CD4-positive, alpha-beta T cell (primary cell): ENCODE measurements around the gene ULK4. TPM values are rescaled to one million over a fixed set of nuclear protein-coding genes. Genes with fewer than 3 reads are reported as not detected.

Experiments used
- ATAC-seq: fragments of 200-7000 bp; cut with Tn5 transposase; one replicate; pipeline ENCODE4 v1.10.0; 2022; ENCODE audit warnings: mild to moderate bottlenecking; ENCODE audit not compliant: poor library complexity
- CTCF ChIA-PET: fragments of 350-600 bp; sonication (Branson Sonifier 250); formaldehyde crosslinking; loops from one replicate; lab custom pipeline; 2021; ENCODE audit warnings: antibody characterized with exemption, inconsistent platforms; lab: Charles Lee
- POLR2A ChIA-PET: fragments of 350-600 bp; sonication (Branson Sonifier 250); formaldehyde crosslinking; loops from one replicate; lab custom pipeline; 2021; ENCODE audit warnings: antibody characterized with exemption, inconsistent platforms; lab: Charles Lee
- DNase-seq, 14 experiments: peaks; one replicate each; pipeline ENCODE4 v3.0.0-alpha.2; 2013 to 2020; ENCODE audit warnings: mixed read lengths in 2 of 14
- H3K27ac ChIP-seq, 2 donors: one replicate each; pipeline versions ENCODE4 v1.5.1 to v1.7.0; 2013; ENCODE audit warnings: low read length in 2 of 2, low read depth in 1 of 2, mild to moderate bottlenecking in 1 of 2
- H3K27me3 ChIP-seq, 2 experiments: 1 replicate in 1 of 2; 2 replicates in 1 of 2; pipeline versions ENCODE4 v1.6.1 to v1.7.0; 2013; ENCODE audit warnings: low read length in 2 of 2, control low read depth in 1 of 2, mild to moderate bottlenecking in 1 of 2, moderate library complexity in 1 of 2; ENCODE audit not compliant: insufficient read depth in 2 of 2, control insufficient read depth in 1 of 2
- H3K36me3 ChIP-seq: one replicate; pipeline ENCODE4 v1.6.1; 2013; ENCODE audit warnings: low read length, control low read depth; ENCODE audit not compliant: insufficient read depth
- H3K4me1 ChIP-seq: one replicate; pipeline ENCODE4 v1.6.1; 2013; ENCODE audit warnings: low read length, control low read depth; ENCODE audit not compliant: insufficient read depth
- H3K4me3 ChIP-seq: one replicate; pipeline ENCODE4 v1.5.1; 2013; ENCODE audit warnings: mild to moderate bottlenecking, low read length, moderate library complexity
- H3K9me3 ChIP-seq, 2 experiments: 1 replicate in 1 of 2; 2 replicates in 1 of 2; pipeline versions ENCODE4 v1.6.1 to v1.7.0; 2013; ENCODE audit warnings: low read length in 2 of 2, mild to moderate bottlenecking in 2 of 2, control low read depth in 1 of 2, moderate library complexity in 1 of 2; ENCODE audit not compliant: control insufficient read depth in 1 of 2, insufficient read depth in 1 of 2
- H3K27ac Mint-ChIP-seq: one replicate; pipeline ENCODE4 v1.8.0; 2020; ENCODE audit warnings: mixed read lengths
- H3K27me3 Mint-ChIP-seq: one replicate; pipeline ENCODE4 v1.8.0; 2021; ENCODE audit warnings: mixed read lengths
- H3K36me3 Mint-ChIP-seq: one replicate; pipeline ENCODE4 v1.8.0; 2021; ENCODE audit warnings: low read depth, mixed read lengths
- H3K4me1 Mint-ChIP-seq: one replicate; pipeline ENCODE4 v1.8.0; 2021; ENCODE audit warnings: low read depth, mixed read lengths
- H3K4me3 Mint-ChIP-seq: one replicate; pipeline ENCODE4 v1.8.0; 2020; ENCODE audit warnings: mild to moderate bottlenecking, mixed read lengths
- H3K9me3 Mint-ChIP-seq: one replicate; pipeline ENCODE4 v1.8.0; 2020; ENCODE audit warnings: mixed read lengths
- intact Hi-C, 2 experiments: fragments of 100-400 bp; cut with DNase I in 1 of 2; cut with micrococcal nuclease in 1 of 2; formaldehyde crosslinking; loops; one replicate each; pipeline versions ENCODE4 v1.15.1 to v1.9.0; 2023 to 2025; cut with DNase I, micrococcal nuclease
- total RNA-seq, 174 experiments: library from RNA in 2 of 174; stranded (reverse) in 2 of 174; gene quantifications; one replicate each; pipeline ENCODE4 v1.2.3 and lab custom pipeline; 2021 to 2026
- TF ChIP-seq, protein P1 (sequence below): fragments of 200-600 bp; IDR thresholded peaks from one replicate; pipeline ENCODE4 v1.8.0; 2022; ENCODE audit warnings: antibody characterized with exemption, mild to moderate bottlenecking

Gene ULK4
- total RNA-seq, 2 experiments from 2014 or later = 23.8 to 28.6 TPM

DNA sequence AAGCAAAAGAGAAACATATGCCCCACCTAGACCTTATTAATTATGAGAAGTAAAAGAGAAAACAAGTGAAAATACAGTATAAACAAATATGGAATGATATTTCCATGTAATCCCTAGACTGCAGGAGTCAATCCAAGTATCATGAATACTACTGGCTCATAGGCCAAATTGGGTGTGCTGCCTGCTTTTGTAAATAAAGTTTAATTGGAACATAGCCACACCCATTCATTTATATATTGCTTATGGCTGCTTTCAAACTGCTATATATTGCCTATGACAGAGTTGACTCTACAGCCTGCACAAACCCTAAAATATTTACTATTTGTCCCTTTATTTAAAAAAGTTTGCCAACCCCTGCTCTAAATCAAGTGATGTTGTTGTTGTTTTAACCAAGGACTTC is 5.3 kb downstream of the ULK4 start:
- no peak overlapping the region for H3K27ac Mint-ChIP-seq
- ChIA-PET CTCF (interaction anchor here (0.6 kb wide), 1 partner anchor 42 kb away, joined by 3 read pairs; no protein-coding TSS in a partner anchor), POLR2A (no interaction called here)
- ATAC-seq = no peak
- peaks cover 10% of the 10 kb centered on the region for H3K36me3 ChIP-seq
- TF ChIP-seq, protein P1, sequence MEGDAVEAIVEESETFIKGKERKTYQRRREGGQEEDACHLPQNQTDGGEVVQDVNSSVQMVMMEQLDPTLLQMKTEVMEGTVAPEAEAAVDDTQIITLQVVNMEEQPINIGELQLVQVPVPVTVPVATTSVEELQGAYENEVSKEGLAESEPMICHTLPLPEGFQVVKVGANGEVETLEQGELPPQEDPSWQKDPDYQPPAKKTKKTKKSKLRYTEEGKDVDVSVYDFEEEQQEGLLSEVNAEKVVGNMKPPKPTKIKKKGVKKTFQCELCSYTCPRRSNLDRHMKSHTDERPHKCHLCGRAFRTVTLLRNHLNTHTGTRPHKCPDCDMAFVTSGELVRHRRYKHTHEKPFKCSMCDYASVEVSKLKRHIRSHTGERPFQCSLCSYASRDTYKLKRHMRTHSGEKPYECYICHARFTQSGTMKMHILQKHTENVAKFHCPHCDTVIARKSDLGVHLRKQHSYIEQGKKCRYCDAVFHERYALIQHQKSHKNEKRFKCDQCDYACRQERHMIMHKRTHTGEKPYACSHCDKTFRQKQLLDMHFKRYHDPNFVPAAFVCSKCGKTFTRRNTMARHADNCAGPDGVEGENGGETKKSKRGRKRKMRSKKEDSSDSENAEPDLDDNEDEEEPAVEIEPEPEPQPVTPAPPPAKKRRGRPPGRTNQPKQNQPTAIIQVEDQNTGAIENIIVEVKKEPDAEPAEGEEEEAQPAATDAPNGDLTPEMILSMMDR = no peak
- peaks cover 12% of the 10 kb centered on the region for H3K4me1 ChIP-seq
- H3K27me3 Mint-ChIP-seq = no peaks in the 10 kb centered on the region
- no peak for DNase-seq
- H3K4me1 Mint-ChIP-seq = peaks cover 14% of the 10 kb centered on the region
- H3K9me3 Mint-ChIP-seq = no peaks in the 10 kb centered on the region
- no peaks in the 10 kb centered on the region for H3K27me3 ChIP-seq
- no peaks in the 10 kb centered on the region for H3K9me3 ChIP-seq
- intact Hi-C loops = loop anchor here in 1 of 2 experiments (5.0 kb wide), 1 partner anchor 1666 kb away; the partner anchor contains the start of gene ANO10
- peaks cover 18% of the 10 kb centered on the region for H3K36me3 Mint-ChIP-seq
- no peak overlapping the region for H3K4me3 ChIP-seq
- no peak overlapping the region for H3K4me3 Mint-ChIP-seq
- H3K27ac ChIP-seq = no peak overlapping the region

DNA sequence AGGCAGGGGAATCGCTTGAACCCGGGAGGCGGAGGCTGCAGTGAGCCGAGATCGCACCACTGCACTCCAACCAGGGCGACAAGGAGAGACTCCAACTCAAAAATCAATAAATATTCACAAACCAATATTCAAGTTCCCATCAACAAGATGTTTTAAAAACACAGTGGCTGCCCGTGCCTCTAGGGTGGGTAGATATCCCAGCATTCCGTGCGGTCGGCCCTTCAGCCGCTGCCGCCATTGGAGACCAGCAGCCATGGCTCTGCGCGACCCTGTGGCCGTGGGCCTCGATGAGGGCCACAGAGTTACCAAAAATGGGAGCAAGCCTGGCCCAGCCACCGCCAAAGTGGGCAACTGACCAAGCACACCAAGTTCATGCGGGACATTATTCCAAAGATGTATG is 6.7 kb downstream of the ULK4 start:
- H3K4me3 ChIP-seq = no peak overlapping the region
- H3K36me3 ChIP-seq = peaks cover 15% of the 10 kb centered on the region
- peaks cover 4% of the 10 kb centered on the region for H3K4me1 Mint-ChIP-seq
- ChIA-PET POLR2A (no interaction called here), CTCF (no interaction called here)
- no peaks in the 10 kb centered on the region for H3K9me3 ChIP-seq
- H3K27me3 Mint-ChIP-seq = no peaks in the 10 kb centered on the region
- peaks cover 26% of the 10 kb centered on the region for H3K36me3 Mint-ChIP-seq
- ATAC-seq (no peak), DNase-seq (no peak)
- H3K4me3 Mint-ChIP-seq = no peak overlapping the region
- no peaks in the 10 kb centered on the region for H3K27me3 ChIP-seq
- H3K9me3 Mint-ChIP-seq = no peaks in the 10 kb centered on the region
- peaks cover under 1% of the 10 kb centered on the region for H3K4me1 ChIP-seq
- intact Hi-C loops = loop anchor here in 1 of 2 experiments (5.0 kb wide), 1 partner anchor 1667 kb away; the partner anchor contains the start of gene ANO10
- H3K27ac ChIP-seq = no peak overlapping the region
- H3K27ac Mint-ChIP-seq = no peak overlapping the region
- TF ChIP-seq, protein P1 = no peak

DNA sequence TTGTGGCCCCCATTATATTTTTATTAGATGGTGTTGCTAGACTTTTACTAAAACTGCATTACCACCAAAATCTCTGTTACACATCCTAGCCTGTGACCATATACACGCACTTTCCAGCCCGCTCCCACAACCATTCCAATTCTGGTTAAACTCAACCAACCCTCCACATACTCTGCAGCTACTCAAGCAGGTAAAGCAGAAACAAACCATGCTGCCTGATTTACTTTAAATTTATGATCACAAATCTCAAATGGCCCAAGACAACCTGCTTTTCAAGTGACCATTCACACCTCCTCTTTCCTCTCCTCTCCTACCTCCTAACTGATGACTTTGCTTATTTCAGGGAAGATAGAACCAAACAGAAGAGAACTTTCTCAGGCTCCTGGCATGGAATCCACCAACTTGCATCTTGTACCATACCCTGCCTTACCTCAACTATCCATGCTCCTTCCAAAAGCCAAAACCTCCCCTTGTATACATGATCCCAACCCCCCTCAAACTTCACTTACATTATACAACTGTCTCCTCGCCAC is 18.5 kb downstream of the ULK4 start:
- Mint-ChIP-seq H3K36me3 (peaks cover 40% of the 10 kb centered on the region), H3K4me1 (no peaks in the 10 kb centered on the region), H3K4me3 (no peak overlapping the region), H3K27me3 (no peaks in the 10 kb centered on the region), H3K27ac (no peak overlapping the region), H3K9me3 (no peaks in the 10 kb centered on the region)
- ATAC-seq = no peak
- POLR2A ChIA-PET = no interaction called here
- peaks cover 14% of the 10 kb centered on the region for H3K36me3 ChIP-seq
- no peaks in the 10 kb centered on the region for H3K27me3 ChIP-seq
- no peaks in the 10 kb centered on the region for H3K9me3 ChIP-seq
- CTCF ChIA-PET = no interaction called here
- H3K27ac ChIP-seq = no peak overlapping the region
- intact Hi-C loops = no loop called here
- TF ChIP-seq, protein P1 = no peak
- no peaks in the 10 kb centered on the region for H3K4me1 ChIP-seq
- no peak for DNase-seq
- no peak overlapping the region for H3K4me3 ChIP-seq
